IMR-90 (cell line): ENCODE data around the gene HNRNPUL1. TPM values are rescaled to one million over a fixed set of nuclear protein-coding genes. Genes with fewer than 3 reads are reported as not detected.
A peak's percentile ranks its signal among the peaks of the same experiment; 100 is the strongest.

ENCODE experiments used
- ATAC-seq: fragments of 200-7000 bp; cut with Tn5 transposase; 2 replicates; pipeline ENCODE4 v1.9.1; 2020; ENCODE audit warnings: low read depth, mild to moderate bottlenecking, moderate library complexity
- BruUV-seq: library from RNA; stranded (reverse); fragments of 400-500 nt; replicated peaks from 2 replicates; lab custom pipeline; 2021; lab: Mats Ljungman, UMichigan
- CTCF ChIA-PET: fragments of 300-600 bp; formaldehyde crosslinking; extraction: SDS; loops from one replicate; lab custom pipeline; 2021; ENCODE audit warnings: antibody characterized with exemption; lab: Yijun Ruan, JAX
- POLR2A ChIA-PET: fragments of 300-600 bp; sonication (Branson Sonifier 250); formaldehyde crosslinking; loops from one replicate; lab custom pipeline; 2022; ENCODE audit warnings: antibody characterized with exemption; ENCODE audit not compliant: unreplicated experiment; lab: Charles Lee
- DNase-seq: peaks from one replicate; pipeline ENCODE4 v3.0.0; 2013
- H2AFZ ChIP-seq: replicated peaks from 2 replicates; pipeline ENCODE3; 2013; ENCODE audit warnings: low read length, mild to moderate bottlenecking; ENCODE audit not compliant: poor library complexity
- H2AK5ac ChIP-seq: 2 replicates; pipeline ENCODE4 v1.6.1; 2013; ENCODE audit warnings: low read depth, low read length, inconsistent platforms
- H2AK9ac ChIP-seq: replicated peaks from 2 replicates; pipeline ENCODE3; 2013; ENCODE audit warnings: mild to moderate bottlenecking, low read depth, low read length, moderate library complexity; ENCODE audit not compliant: poor library complexity
- H2BK120ac ChIP-seq: 2 replicates; pipeline ENCODE4 v1.6.1; 2013; ENCODE audit warnings: low read depth, low read length, inconsistent platforms
- H2BK15ac ChIP-seq: 3 replicates; pipeline ENCODE4 v1.6.1; 2013; ENCODE audit warnings: low read depth, low read length, inconsistent platforms
- H2BK20ac ChIP-seq: 2 replicates; pipeline ENCODE4 v1.6.1; 2013; ENCODE audit warnings: low read depth, mild to moderate bottlenecking, inconsistent platforms, low read length, moderate library complexity
- H2BK5ac ChIP-seq: 2 replicates; pipeline ENCODE4 v1.6.1; 2013; ENCODE audit warnings: mild to moderate bottlenecking, low read depth, low read length, inconsistent platforms; ENCODE audit not compliant: poor library complexity, severe bottlenecking
- H3K14ac ChIP-seq: replicated peaks from 2 replicates; pipeline ENCODE4 v1.6.1; 2013; ENCODE audit warnings: low read depth, low read length, inconsistent platforms
- H3K18ac ChIP-seq: 2 replicates; pipeline ENCODE4 v1.6.1; 2013; ENCODE audit warnings: low read depth, low read length, control low read depth
- H3K23ac ChIP-seq: 2 replicates; pipeline ENCODE4 v1.6.1; 2013; ENCODE audit warnings: low read depth, low read length, inconsistent platforms
- H3K27ac ChIP-seq: 2 replicates; pipeline ENCODE4 v1.5.1; 2013; ENCODE audit warnings: mild to moderate bottlenecking, control low read depth, low read length; ENCODE audit not compliant: insufficient read depth
- H3K27me3 ChIP-seq: 2 replicates; pipeline ENCODE4 v1.6.1; 2013; ENCODE audit warnings: low read length; ENCODE audit not compliant: control insufficient read depth, insufficient read depth
- H3K36me3 ChIP-seq: 2 replicates; pipeline ENCODE4 v1.6.1; 2013; ENCODE audit warnings: low read length, mixed read lengths; ENCODE audit not compliant: control insufficient read depth, insufficient read depth
- H3K4ac ChIP-seq: 2 replicates; pipeline ENCODE4 v1.6.1; 2013; ENCODE audit warnings: low read depth, low read length, inconsistent platforms
- H3K4me1 ChIP-seq: 2 replicates; pipeline ENCODE4 v1.6.1; 2013; ENCODE audit warnings: low read length, mixed read lengths; ENCODE audit not compliant: control insufficient read depth, insufficient read depth
- H3K4me2 ChIP-seq: 2 replicates; pipeline ENCODE4 v1.6.1; 2013; ENCODE audit warnings: low read depth, mild to moderate bottlenecking, control low read depth, low read length, moderate library complexity
- H3K4me3 ChIP-seq: 2 replicates; pipeline ENCODE4 v1.5.1; 2013; ENCODE audit warnings: low read depth, mild to moderate bottlenecking, control low read depth, low read length, moderate library complexity; ENCODE audit not compliant: insufficient read depth
- H3K56ac ChIP-seq: 2 replicates; pipeline ENCODE4 v1.6.1; 2013; ENCODE audit warnings: low read length, inconsistent platforms; ENCODE audit not compliant: insufficient read depth; ENCODE audit errors: extremely low read depth
- H3K79me1 ChIP-seq, 2 experiments: 2 replicates each; pipeline ENCODE4 v1.6.1; 2013; ENCODE audit warnings: low read length in 2 of 2, inconsistent platforms in 1 of 2, low read depth in 1 of 2
- H3K9ac ChIP-seq: 2 replicates; pipeline ENCODE4 v1.6.1; 2013; ENCODE audit warnings: low read depth, low read length, control low read depth
- H3K9me1 ChIP-seq: 2 replicates; pipeline ENCODE4 v1.6.1; 2013; ENCODE audit warnings: low read length, inconsistent platforms; ENCODE audit not compliant: insufficient read depth
- H3K9me3 ChIP-seq: 2 replicates; pipeline ENCODE4 v1.6.1; 2013; ENCODE audit warnings: low read length; ENCODE audit not compliant: control insufficient read depth, insufficient read depth
- H4K20me1 ChIP-seq: 2 replicates; pipeline ENCODE4 v1.6.1; 2013; ENCODE audit warnings: low read length, inconsistent platforms; ENCODE audit not compliant: insufficient read depth
- H4K5ac ChIP-seq: 2 replicates; pipeline ENCODE4 v1.6.1; 2013; ENCODE audit warnings: mild to moderate bottlenecking, low read depth, low read length, control low read depth
- H4K8ac ChIP-seq, 2 experiments: 2 replicates each; pipeline ENCODE4 v1.6.1; 2013; ENCODE audit warnings: low read depth in 2 of 2, low read length in 2 of 2, control low read depth in 1 of 2, inconsistent platforms in 1 of 2
- H4K91ac ChIP-seq: 2 replicates; pipeline ENCODE4 v1.6.1; 2013; ENCODE audit warnings: low read depth, low read length, inconsistent platforms; ENCODE audit not compliant: insufficient read depth
- CEBPB ChIP-seq: IDR thresholded peaks from 2 replicates; pipeline ENCODE4 v1.6.1; 2012; ENCODE audit warnings: low read depth, low read length, improper control_type of control experiment
- MAFK ChIP-seq: IDR thresholded peaks from 2 replicates; pipeline ENCODE4 v1.6.1; 2012; ENCODE audit warnings: low read depth, low read length, improper control_type of control experiment
- MXI1 ChIP-seq: IDR thresholded peaks from 2 replicates; pipeline ENCODE4 v1.6.1; 2012; ENCODE audit warnings: low read depth, mild to moderate bottlenecking, low read length, moderate library complexity, borderline replicate concordance
- RAD21 ChIP-seq: IDR thresholded peaks from 2 replicates; pipeline ENCODE4 v1.6.1; 2012; ENCODE audit warnings: low read length, improper control_type of control experiment
- RCOR1 ChIP-seq: IDR thresholded peaks from 2 replicates; pipeline ENCODE4 v1.6.1; 2012; ENCODE audit warnings: mild to moderate bottlenecking, low read length, improper control_type of control experiment; ENCODE audit not compliant: insufficient replicate concordance
- SMC3 ChIP-seq: fragments of 150-350 bp; IDR thresholded peaks from 2 replicates; pipeline ENCODE4 v1.6.1; 2016; ENCODE audit warnings: low read depth, mild to moderate bottlenecking, antibody characterized with exemption, low read length, moderate library complexity
- USF2 ChIP-seq: fragments of 150-350 bp; IDR thresholded peaks from 2 replicates; pipeline ENCODE4 v1.6.1; 2017; ENCODE audit warnings: mild to moderate bottlenecking, antibody characterized with exemption, low read length, low read depth
- WGBS, 2 experiments: methylation state at CpG; one replicate each; pipeline versions ENCODE4 v1.1.5 to v1.1.7; 2013; ENCODE audit warnings: missing lambda C conversion rate in 2 of 2; ENCODE audit not compliant: insufficient read length in 1 of 2; ENCODE audit errors: extremely low coverage in 2 of 2; 5-methylcytosine and 5-hydroxymethylcytosine counted together
- dilution Hi-C: fragments of 300-500 bp; cut with HindIII; formaldehyde crosslinking; loops from one replicate; pipeline ENCODE4 v1.14.3; 2018; ENCODE audit warnings: low sequenced_read_pairs; ENCODE audit not compliant: unreplicated experiment
- in situ Hi-C: fragments of 300-500 bp; cut with MboI; formaldehyde crosslinking; loops from 3 replicates; pipeline ENCODE4 v1.14.3; 2019; ENCODE audit warnings: low sequenced_read_pairs, inconsistent platforms, mixed read lengths
- intact Hi-C: fragments of 100-400 bp; cut with micrococcal nuclease; formaldehyde crosslinking; loops from 2 replicates; pipeline ENCODE4 v1.10.0; 2022
- polyA plus RNA-seq, 3 experiments: library from polyadenylated mRNA; depleted of rRNA; stranded (reverse); fragments of >200 nt; gene quantifications; 2 replicates each; pipeline ENCODE4 v1.2.3, GENCODE V29; 2012; ENCODE audit warnings: low replicate concordance in 1 of 3
- total RNA-seq: library from RNA; depleted of rRNA; stranded (reverse); fragments of >200 nt; gene quantifications from 2 replicates; pipeline ENCODE4 v1.2.3, GENCODE V29; 2012

HNRNPUL1 gene
- total and polyA plus RNA-seq, 2 of the 4 experiments (the other 2 are of a cell fraction), result 50.7 to 67.3 TPM

- H3K9ac ChIP-seq, result peak overlapping the region; percentile 73
- H3K14ac ChIP-seq, result peak overlapping the region; percentile 71
- TF ChIP-seq RCOR1, result no peak
- no peak for TF ChIP-seq SMC3
- TF ChIP-seq MXI1, result no peak
- no peak for TF ChIP-seq MAFK
- no peak for TF ChIP-seq USF2
- no peak for TF ChIP-seq RAD21
- TF ChIP-seq CEBPB, result 0 out of 2 replicates have a peak, but pooled peaks have one; percentile 5
- no TSS peak for BruUV-seq
- H4K20me1 ChIP-seq, result peaks cover 55% of the 10 kb centered on the region
- H2AK5ac ChIP-seq, result peak overlapping the region; percentile 100
- H3K9me3 ChIP-seq, result no peaks in the 10 kb centered on the region
- H3K36me3 ChIP-seq, result peaks cover 24% of the 10 kb centered on the region
- peaks cover 37% of the 10 kb centered on the region for H3K9me1 ChIP-seq
- intact Hi-C loops, result no loop called here
- ChIA-PET CTCF (no interaction called here), POLR2A (no interaction called here)
- H3K18ac ChIP-seq, result peak overlapping the region; percentile 84
- H3K4ac ChIP-seq, result peak overlapping the region; percentile 99
- peak overlapping the region; percentile 48 for H3K56ac ChIP-seq
- peak overlapping the region; percentile 99 for H2BK120ac ChIP-seq
- peaks cover 15 to 68% of the 10 kb centered on the region in 2 experiments for H3K79me1 ChIP-seq
- peak overlapping the region; percentile 90 for H4K5ac ChIP-seq
- dilution Hi-C loops, result no loop called here
- H4K91ac ChIP-seq, result peak overlapping the region; percentile 94
- peak overlapping the region; percentile 96 for H3K27ac ChIP-seq
- H3K27me3 ChIP-seq, result no peaks in the 10 kb centered on the region
- H2BK20ac ChIP-seq, result peak overlapping the region; percentile 80
- in situ Hi-C loops, result no loop called here
- H3K23ac ChIP-seq, result peak overlapping the region; percentile 82
- H2BK15ac ChIP-seq, result peak overlapping the region; percentile 55; the same call in 2 of the 3 replicates
- ATAC-seq, result no peak
- H3K4me3 ChIP-seq, result no peak overlapping the region
- H2BK5ac ChIP-seq, result peak overlapping the region; percentile 96
- DNase-seq, result peak; percentile 80
- peak overlapping the region; percentile 21 to 89; a peak in 3 of 4 replicates for H4K8ac ChIP-seq
- H3K4me1 ChIP-seq, result peaks cover 63% of the 10 kb centered on the region
- H2AK9ac ChIP-seq, result peak overlapping the region; percentile 95
- peak overlapping the region; percentile 69 for H2AFZ ChIP-seq
- 16% methylated on average over 4 of the region's 30 CpGs; no CpG with 5 or more reads in 1 of the 2 experiments for WGBS, 2 experiments
- H3K4me2 ChIP-seq, result peak overlapping the region; percentile 56
Measured at GRCh38 chr19:41325947-41326706, 62.0 kb downstream of the HNRNPUL1 start.
